Type B pancreatic cell (in vitro differentiated cells): Measurements from ENCODE around the gene OR1F1. TPM values are rescaled to one million over a fixed set of nuclear protein-coding genes. Genes with fewer than 3 reads are reported as not detected.

Experiments
- DNase-seq: peaks from one replicate; pipeline ENCODE4 v3.0.0; 2021; ENCODE audit warnings: mixed read lengths; ENCODE audit not compliant: unreplicated experiment; ENCODE audit errors: extremely low spot score
- H3K27ac Mint-ChIP-seq: 2 replicates; pipeline ENCODE4 v1.8.0; 2021; ENCODE audit warnings: mild to moderate bottlenecking, mixed read lengths
- H3K27me3 Mint-ChIP-seq: 2 replicates; pipeline ENCODE4 v1.8.0; 2021; ENCODE audit warnings: mixed read lengths
- H3K36me3 Mint-ChIP-seq: 2 replicates; pipeline ENCODE4 v1.8.0; 2021; ENCODE audit warnings: mixed read lengths
- H3K4me1 Mint-ChIP-seq: one replicate; pipeline ENCODE4 v1.8.0; 2021; ENCODE audit warnings: mixed read lengths; ENCODE audit not compliant: unreplicated experiment
- H3K4me3 Mint-ChIP-seq: 2 replicates; pipeline ENCODE4 v1.8.0; 2021; ENCODE audit warnings: mild to moderate bottlenecking, mixed read lengths
- H3K9me3 Mint-ChIP-seq: 2 replicates; pipeline ENCODE4 v1.8.0; 2021; ENCODE audit warnings: mixed read lengths
- total RNA-seq: library from RNA; stranded (reverse); gene quantifications from 2 replicates; pipeline ENCODE4 v1.2.1, GENCODE V29; 2021; ENCODE audit warnings: low replicate concordance
- TF ChIP-seq, protein P1 (sequence below): fragments of 200-600 bp; sonication (generic); conservative IDR thresholded peaks from 2 replicates; pipeline ENCODE4 v1.5.0; 2021; ENCODE audit warnings: antibody characterized with exemption, mild to moderate bottlenecking

The OR1F1 gene
- total RNA-seq, 1 donor from 2014 or later = 0.34 TPM

GRCh38 chr16:3158026-3158509 lies 29.9 kb upstream of the OR1F1 start:
- H3K27ac Mint-ChIP-seq = peak overlapping the region; percentile 96
- H3K4me3 Mint-ChIP-seq = peak overlapping the region; percentile 92
- H3K27me3 Mint-ChIP-seq = peaks cover 18% of the 10 kb centered on the region
- H3K4me1 Mint-ChIP-seq = peaks cover 14% of the 10 kb centered on the region
- H3K36me3 Mint-ChIP-seq = no peaks in the 10 kb centered on the region
- DNase-seq = no peak
- TF ChIP-seq, protein P1, sequence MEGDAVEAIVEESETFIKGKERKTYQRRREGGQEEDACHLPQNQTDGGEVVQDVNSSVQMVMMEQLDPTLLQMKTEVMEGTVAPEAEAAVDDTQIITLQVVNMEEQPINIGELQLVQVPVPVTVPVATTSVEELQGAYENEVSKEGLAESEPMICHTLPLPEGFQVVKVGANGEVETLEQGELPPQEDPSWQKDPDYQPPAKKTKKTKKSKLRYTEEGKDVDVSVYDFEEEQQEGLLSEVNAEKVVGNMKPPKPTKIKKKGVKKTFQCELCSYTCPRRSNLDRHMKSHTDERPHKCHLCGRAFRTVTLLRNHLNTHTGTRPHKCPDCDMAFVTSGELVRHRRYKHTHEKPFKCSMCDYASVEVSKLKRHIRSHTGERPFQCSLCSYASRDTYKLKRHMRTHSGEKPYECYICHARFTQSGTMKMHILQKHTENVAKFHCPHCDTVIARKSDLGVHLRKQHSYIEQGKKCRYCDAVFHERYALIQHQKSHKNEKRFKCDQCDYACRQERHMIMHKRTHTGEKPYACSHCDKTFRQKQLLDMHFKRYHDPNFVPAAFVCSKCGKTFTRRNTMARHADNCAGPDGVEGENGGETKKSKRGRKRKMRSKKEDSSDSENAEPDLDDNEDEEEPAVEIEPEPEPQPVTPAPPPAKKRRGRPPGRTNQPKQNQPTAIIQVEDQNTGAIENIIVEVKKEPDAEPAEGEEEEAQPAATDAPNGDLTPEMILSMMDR = no peak
- no peaks in the 10 kb centered on the region for H3K9me3 Mint-ChIP-seq

DNA sequence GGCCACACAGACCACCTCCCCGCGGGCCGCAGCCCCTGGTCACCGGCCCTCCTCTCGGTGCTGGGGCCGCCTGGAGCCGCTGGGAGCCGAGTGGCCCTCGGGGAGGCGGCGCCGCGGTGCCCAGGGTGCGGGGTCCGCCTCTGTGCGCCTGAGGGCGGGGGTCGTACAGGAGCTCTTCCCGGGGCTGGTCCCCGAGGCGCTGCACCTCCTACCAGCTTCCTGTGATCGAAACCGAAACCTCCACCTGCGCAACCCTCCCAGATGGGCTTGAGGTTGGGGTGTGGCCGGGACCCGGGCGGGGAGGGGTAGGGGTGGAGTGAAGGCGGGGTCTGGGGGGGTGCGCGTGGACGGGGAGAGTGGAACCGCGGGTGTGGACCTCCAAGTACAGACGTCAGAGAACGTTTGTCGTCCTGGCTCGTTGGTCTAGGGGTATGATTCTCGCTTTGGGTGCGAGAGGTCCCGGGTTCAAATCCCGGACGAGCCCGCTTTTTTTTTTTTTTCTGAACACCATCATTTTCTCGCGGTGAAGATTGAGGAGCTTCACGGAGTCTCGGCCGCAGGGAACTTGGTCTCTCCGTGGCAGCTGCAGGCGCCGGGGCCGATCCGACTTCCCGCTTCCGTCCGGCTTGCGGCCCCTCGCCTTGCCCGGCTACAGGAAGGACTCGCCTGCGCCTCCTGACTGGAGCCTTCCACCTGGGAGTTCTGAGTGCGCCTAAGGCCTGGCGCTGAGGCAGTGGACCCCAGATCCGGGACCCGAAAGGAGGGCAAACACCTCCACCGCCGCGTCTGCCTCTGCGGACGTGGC lies 29.3 kb upstream of the OR1F1 start:
- peak overlapping the region; percentile 92 for H3K4me3 Mint-ChIP-seq
- H3K4me1 Mint-ChIP-seq = peaks cover 14% of the 10 kb centered on the region
- DNase-seq = peak; percentile 88
- no peaks in the 10 kb centered on the region for H3K9me3 Mint-ChIP-seq
- TF ChIP-seq, protein P1 = no peak
- peaks cover 21% of the 10 kb centered on the region for H3K27me3 Mint-ChIP-seq
- peak overlapping the region; percentile 95 for H3K27ac Mint-ChIP-seq
- H3K36me3 Mint-ChIP-seq = no peaks in the 10 kb centered on the region

DNA sequence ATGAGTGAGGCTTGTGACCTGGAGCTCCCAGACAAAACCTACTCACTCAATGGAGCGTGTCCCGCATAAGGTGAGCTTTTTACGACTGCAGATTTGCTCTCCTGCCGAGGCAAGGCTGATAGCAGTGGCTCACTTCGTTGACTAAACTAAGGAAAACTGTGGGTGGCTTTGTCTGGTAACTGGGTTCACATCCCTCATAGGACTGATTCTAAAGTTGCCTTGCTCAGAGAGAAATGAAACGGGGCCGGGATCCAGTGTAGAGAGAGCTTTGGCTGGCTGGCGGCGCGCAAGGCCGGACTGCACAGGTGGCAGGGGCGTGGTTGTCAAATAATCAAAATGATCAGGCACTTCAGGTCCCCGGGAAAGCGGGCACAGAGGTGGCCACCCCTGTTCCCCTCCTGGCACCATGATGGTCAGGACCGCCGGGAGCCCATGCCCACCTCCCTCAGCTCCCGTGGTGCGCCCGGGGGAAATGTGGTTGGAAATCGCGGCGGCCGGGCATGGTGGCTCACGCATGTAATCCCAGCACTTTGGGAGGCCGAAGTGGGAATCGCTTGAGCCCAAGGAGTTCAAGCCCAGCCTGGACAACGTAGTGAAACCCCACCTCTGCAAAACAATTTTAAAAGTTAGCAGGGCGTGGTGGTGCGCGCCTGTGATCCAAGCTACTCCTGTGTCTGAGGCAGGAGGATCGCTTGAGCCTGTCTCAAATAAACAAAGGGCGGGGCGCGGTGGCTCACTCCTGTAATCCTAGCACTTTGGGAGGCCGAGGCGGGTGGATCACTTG lies 26.6 kb upstream of the OR1F1 start:
- H3K27ac Mint-ChIP-seq = peak overlapping the region; percentile 67
- peak overlapping the region; percentile 59 for H3K4me3 Mint-ChIP-seq
- no peaks in the 10 kb centered on the region for H3K36me3 Mint-ChIP-seq
- peaks cover 14% of the 10 kb centered on the region for H3K4me1 Mint-ChIP-seq
- TF ChIP-seq, protein P1 = no peak
- peaks cover 24% of the 10 kb centered on the region for H3K27me3 Mint-ChIP-seq
- H3K9me3 Mint-ChIP-seq = no peaks in the 10 kb centered on the region
- DNase-seq = no peak

GRCh38 chr16:3164121-3164991 lies 23.6 kb upstream of the OR1F1 start:
- H3K9me3 Mint-ChIP-seq = no peaks in the 10 kb centered on the region
- no peak for DNase-seq
- H3K27ac Mint-ChIP-seq = no peak overlapping the region
- no peak overlapping the region for H3K4me3 Mint-ChIP-seq
- H3K4me1 Mint-ChIP-seq = no peaks in the 10 kb centered on the region
- H3K27me3 Mint-ChIP-seq = peaks cover 30% of the 10 kb centered on the region
- TF ChIP-seq, protein P1 = no peak
- H3K36me3 Mint-ChIP-seq = no peaks in the 10 kb centered on the region

DNA sequence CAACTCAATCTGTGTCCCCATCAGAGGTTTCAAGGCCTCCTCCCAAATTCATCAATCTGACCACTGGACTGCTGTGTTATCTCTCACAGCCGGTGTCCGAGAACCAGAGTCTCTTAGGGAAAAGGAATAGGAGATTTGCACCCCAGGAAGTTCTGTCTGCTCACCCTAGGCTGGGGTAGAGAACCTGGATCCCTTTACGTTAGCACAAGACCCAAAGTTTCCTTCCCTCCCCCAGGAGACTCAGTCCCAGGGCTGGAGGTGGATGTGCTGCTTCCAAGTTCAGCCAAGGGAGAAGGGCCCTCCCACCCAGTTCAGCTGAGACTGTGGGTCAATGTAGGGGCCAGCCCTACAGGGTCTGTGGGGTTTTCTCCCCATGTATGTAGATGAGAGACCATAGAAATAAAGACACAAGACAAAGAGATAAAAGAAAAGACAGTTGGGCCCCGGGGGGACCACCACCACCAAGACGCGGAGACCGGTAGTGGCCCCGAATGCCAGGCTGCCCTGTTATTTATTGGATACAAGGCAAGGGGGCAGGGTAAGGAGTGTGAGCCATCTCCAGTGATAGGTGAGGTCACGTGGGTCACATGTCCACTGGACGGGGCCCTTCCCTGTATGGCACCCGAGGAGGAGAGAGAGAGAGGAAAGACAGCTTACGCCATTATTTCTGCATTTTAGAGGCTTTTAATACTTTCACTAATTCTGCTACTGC lies 22.7 kb upstream of the OR1F1 start:
- Mint-ChIP-seq H3K4me1 (no peaks in the 10 kb centered on the region), H3K27ac (no peak overlapping the region), H3K9me3 (no peaks in the 10 kb centered on the region), H3K36me3 (no peaks in the 10 kb centered on the region), H3K4me3 (no peak overlapping the region), H3K27me3 (peaks cover 39% of the 10 kb centered on the region)
- no peak for DNase-seq
- TF ChIP-seq, protein P1 = no peak
